Activated T-cell treated with anti-CD3 and anti-CD28 coated beads, Interleukin-2, amount 50 U/mL, for 4 hours (primary cell): ENCODE results near the gene MRPS35. TPM values are rescaled to one million over a fixed set of nuclear protein-coding genes. Genes with fewer than 3 reads are reported as not detected.

ENCODE experiments used
- ATAC-seq, 2 donors: fragments of 200-7000 bp; cut with Tn5 transposase; one replicate each; pipeline ENCODE4 v1.10.0; 2021
- DNase-seq: peaks from one replicate; pipeline ENCODE4 v3.0.0-alpha.2; 2020
- H3K27me3 Mint-ChIP-seq: one replicate; pipeline ENCODE4 v1.8.0; 2021; ENCODE audit warnings: low read depth, mixed read lengths
- H3K36me3 Mint-ChIP-seq: one replicate; pipeline ENCODE4 v1.8.0; 2022; ENCODE audit warnings: mixed read lengths; ENCODE audit not compliant: insufficient read depth
- H3K4me1 Mint-ChIP-seq: one replicate; pipeline ENCODE4 v1.8.0; 2021; ENCODE audit warnings: low read depth, mixed read lengths
- H3K4me3 Mint-ChIP-seq: one replicate; pipeline ENCODE4 v1.8.0; 2021; ENCODE audit warnings: mild to moderate bottlenecking, moderate library complexity, mixed read lengths
- H3K9me3 Mint-ChIP-seq: one replicate; pipeline ENCODE4 v1.8.0; 2021; ENCODE audit warnings: mixed read lengths
- total RNA-seq, 3 donors: library from RNA; stranded (reverse); gene quantifications; one replicate each; pipeline ENCODE4 v1.2.1, GENCODE V29; 2021

Gene MRPS35
- total RNA-seq, 3 donors from 2014 or later, result 75.2 to 79.6 (median 79.1) TPM

DNA sequence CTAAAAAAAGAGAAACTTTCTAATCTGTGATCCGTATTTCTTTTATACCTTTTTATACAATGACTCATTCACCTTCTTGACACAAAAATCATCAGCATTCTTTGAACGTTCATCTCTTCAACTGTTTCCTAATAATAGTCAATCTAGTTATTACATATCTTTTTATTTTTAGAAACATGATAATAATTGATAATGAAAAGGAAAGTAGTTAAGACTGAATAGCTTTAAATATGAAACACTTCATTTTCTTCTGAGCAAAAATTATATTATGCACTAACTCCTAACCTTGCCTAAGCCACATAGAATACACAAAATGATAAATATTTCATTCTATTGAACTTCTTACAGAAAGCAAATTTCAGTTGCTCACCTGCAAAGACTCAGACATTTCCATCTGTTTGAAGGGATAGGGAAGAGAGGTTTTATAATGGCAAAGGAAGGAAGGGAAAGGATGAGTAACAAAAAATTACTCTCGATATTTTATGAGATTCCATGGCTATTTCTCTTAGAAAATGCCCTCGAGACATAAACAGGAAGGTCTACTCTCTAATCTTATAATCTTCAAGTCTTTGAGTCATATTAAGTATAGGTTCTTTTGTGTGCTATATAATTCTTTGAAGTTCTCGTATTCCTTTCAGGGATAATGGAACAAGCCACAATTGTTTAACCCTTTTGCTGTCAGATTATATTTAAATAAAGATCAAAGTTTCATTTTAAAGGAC lies 61.9 kb downstream of the MRPS35 start:
- Mint-ChIP-seq H3K4me3 (no peak overlapping the region), H3K9me3 (no peaks in the 10 kb centered on the region), H3K36me3 (no peaks in the 10 kb centered on the region), H3K27me3 (no peaks in the 10 kb centered on the region), H3K4me1 (peaks cover 6% of the 10 kb centered on the region)
- ATAC-seq, result no peak
- DNase-seq, result no peak

DNA sequence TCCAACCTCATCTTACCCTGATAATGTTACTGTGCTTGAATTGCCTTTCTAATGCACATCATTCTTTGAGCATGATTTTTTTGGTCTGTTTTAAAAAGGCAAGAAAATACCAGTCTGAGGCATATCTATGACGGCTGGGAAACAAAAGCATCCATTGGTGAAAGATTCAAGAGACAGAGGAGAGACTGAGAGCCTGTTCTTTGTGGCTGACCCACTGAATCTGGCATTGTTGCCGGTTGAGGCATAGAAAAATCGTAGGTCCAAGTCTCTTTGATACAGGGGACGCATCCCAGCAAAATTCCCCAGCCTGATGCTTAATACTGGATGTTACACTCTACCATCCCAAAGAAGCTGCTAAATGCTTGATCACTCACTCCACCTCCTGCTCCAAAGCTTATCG lies 66.5 kb downstream of the MRPS35 start:
- no peak overlapping the region for H3K4me3 Mint-ChIP-seq
- H3K4me1 Mint-ChIP-seq, result peaks cover 18% of the 10 kb centered on the region
- DNase-seq (no peak), ATAC-seq (no peak)
- peaks cover 6% of the 10 kb centered on the region for H3K36me3 Mint-ChIP-seq
- no peaks in the 10 kb centered on the region for H3K9me3 Mint-ChIP-seq
- H3K27me3 Mint-ChIP-seq, result no peaks in the 10 kb centered on the region

DNA sequence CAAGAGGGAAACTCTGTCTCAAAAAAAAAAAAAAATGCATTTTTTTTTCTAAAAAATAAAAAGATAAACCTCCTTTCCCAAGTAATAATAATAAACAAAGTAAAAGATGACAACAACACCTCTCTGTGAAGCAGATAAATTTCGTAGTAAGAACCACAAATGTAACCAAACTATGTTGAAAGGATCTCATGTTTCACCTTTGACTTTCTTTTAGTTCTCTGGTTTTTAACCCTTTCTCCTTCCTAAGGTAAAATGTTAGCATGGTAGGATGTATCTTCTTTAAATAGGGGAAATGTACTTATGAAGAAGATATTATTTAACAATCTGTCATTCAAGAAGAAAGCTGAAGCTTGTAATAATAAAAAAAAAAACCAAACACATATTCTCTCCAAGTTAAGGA lies 67.6 kb downstream of the MRPS35 start:
- no peaks in the 10 kb centered on the region for H3K9me3 Mint-ChIP-seq
- no peaks in the 10 kb centered on the region for H3K27me3 Mint-ChIP-seq
- no peak for DNase-seq
- H3K4me1 Mint-ChIP-seq, result peaks cover 23% of the 10 kb centered on the region
- H3K36me3 Mint-ChIP-seq, result peaks cover 10% of the 10 kb centered on the region
- no peak for ATAC-seq
- H3K4me3 Mint-ChIP-seq, result peak overlapping the region; percentile 47

DNA sequence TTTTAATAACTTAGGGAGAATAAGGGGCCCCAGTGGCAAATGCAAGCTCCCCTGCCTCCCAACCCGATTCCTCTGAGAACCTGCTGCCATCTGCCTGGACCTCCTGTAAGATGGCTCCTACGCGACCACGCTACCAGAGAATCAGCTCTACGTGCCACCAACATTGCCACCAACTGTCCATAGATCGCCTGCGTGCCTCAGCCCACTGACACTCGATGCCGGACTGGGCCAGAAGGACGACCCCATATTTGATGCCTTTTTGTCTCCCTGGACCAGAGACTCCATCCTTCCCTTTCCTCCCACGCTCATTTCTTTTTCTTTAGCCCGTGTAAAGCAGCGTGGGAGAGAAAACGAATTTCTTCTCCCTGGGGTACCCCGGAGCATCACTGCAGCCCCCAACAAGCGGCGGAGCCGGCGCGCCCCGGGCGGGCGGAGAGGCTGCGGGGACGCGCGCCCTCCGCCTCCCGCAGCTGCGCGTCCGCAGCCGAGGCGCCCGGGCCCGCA lies 68.8 kb downstream of the MRPS35 start:
- DNase-seq (no peak), ATAC-seq (peak; percentile 47 to 52)
- no peaks in the 10 kb centered on the region for H3K27me3 Mint-ChIP-seq
- peak overlapping the region; percentile 81 for H3K4me3 Mint-ChIP-seq
- H3K36me3 Mint-ChIP-seq, result peaks cover 11% of the 10 kb centered on the region
- no peaks in the 10 kb centered on the region for H3K9me3 Mint-ChIP-seq
- H3K4me1 Mint-ChIP-seq, result peaks cover 28% of the 10 kb centered on the region

DNA sequence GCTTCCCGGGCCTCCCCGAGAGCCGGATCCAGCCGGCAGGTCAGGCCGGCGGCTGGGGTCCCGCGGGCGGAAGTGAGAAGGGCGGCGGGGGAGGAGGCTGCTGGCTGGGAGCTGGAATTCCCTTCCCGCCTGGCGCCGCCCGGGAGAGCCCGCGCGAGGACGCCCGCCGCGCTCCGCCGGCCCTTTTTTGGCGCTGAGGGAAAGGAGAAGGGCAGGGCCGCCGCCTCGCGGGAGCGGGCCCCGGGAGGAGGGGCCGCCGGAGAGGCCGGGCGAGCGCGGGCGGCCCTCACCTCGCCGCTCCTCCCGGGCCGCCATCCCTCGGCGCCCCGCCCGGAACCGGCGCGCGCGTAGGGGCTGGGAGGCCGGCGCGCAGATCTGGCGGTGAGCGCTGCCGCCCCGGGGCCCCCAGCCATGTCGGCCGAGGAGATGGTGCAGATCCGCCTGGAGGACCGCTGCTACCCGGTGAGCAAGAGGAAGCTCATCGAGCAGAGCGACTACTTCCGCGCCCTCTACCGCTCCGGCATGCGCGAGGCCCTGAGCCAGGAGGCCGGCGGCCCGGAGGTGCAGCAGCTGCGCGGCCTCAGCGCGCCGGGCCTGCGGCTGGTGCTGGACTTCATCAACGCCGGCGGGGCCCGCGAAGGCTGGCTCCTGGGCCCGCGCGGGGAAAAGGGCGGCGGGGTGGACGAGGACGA lies 69.4 kb downstream of the MRPS35 start, which contains the start of the genes KLHL42 and MANSC4:
Gene KLHL42, plus strand, starts transcription at position 314 of the 692 bp plus-strand sequence. Its CDS starts 98 bp downstream, at position 412.
Gene MANSC4, minus strand, starts transcription at position 317 of the 692 bp plus-strand sequence. CDS start 8,960 bp downstream, outside the sequence.
- ATAC-seq, result peak; percentile 87 to 88

GRCh38 chr12:27780612-27781408 lies 70.2 kb downstream of the MRPS35 start:
- Mint-ChIP-seq H3K4me3 (peak overlapping the region; percentile 82), H3K27me3 (no peaks in the 10 kb centered on the region), H3K36me3 (peaks cover 14% of the 10 kb centered on the region), H3K4me1 (peaks cover 37% of the 10 kb centered on the region), H3K9me3 (no peaks in the 10 kb centered on the region)
- ATAC-seq (peak; percentile 44), DNase-seq (peak; percentile 13)

More for the DNA sequence above, 69.4 kb downstream of the MRPS35 start, which contains the start of the genes KLHL42 and MANSC4:
- H3K27me3 Mint-ChIP-seq, result no peaks in the 10 kb centered on the region
- peak; percentile 59 for DNase-seq
- peaks cover 11% of the 10 kb centered on the region for H3K36me3 Mint-ChIP-seq
- peaks cover 33% of the 10 kb centered on the region for H3K4me1 Mint-ChIP-seq
- peak within 1 kb of the TSS; percentile 82 for H3K4me3 Mint-ChIP-seq
- no peaks in the 10 kb centered on the region for H3K9me3 Mint-ChIP-seq

GRCh38 chr12:27781680-27782079 lies 71.0 kb downstream of the MRPS35 start:
- ATAC-seq, result no peak
- DNase-seq, result no peak
- no peaks in the 10 kb centered on the region for H3K27me3 Mint-ChIP-seq
- no peaks in the 10 kb centered on the region for H3K9me3 Mint-ChIP-seq
- H3K4me1 Mint-ChIP-seq, result peaks cover 43% of the 10 kb centered on the region
- H3K4me3 Mint-ChIP-seq, result peak overlapping the region; percentile 82
- peaks cover 14% of the 10 kb centered on the region for H3K36me3 Mint-ChIP-seq

- Mint-ChIP-seq H3K4me1 (peaks cover 46% of the 10 kb centered on the region), H3K36me3 (peaks cover 14% of the 10 kb centered on the region), H3K27me3 (no peaks in the 10 kb centered on the region), H3K9me3 (no peaks in the 10 kb centered on the region), H3K4me3 (peak overlapping the region; percentile 82)
- no peak for ATAC-seq
- DNase-seq, result no peak
Measured at GRCh38 chr12:27782481-27782880, 71.8 kb downstream of the MRPS35 start.

GRCh38 chr12:27785882-27786570 lies 75.4 kb downstream of the MRPS35 start:
- peaks cover 51% of the 10 kb centered on the region for H3K4me1 Mint-ChIP-seq
- DNase-seq, result no peak
- peaks cover 22% of the 10 kb centered on the region for H3K36me3 Mint-ChIP-seq
- no peak for ATAC-seq
- no peaks in the 10 kb centered on the region for H3K9me3 Mint-ChIP-seq
- no peaks in the 10 kb centered on the region for H3K27me3 Mint-ChIP-seq
- no peak overlapping the region for H3K4me3 Mint-ChIP-seq

GRCh38 chr12:27787559-27787958 lies 76.9 kb downstream of the MRPS35 start:
- DNase-seq (no peak), ATAC-seq (no peak)
- Mint-ChIP-seq H3K27me3 (no peaks in the 10 kb centered on the region), H3K4me1 (peaks cover 36% of the 10 kb centered on the region), H3K36me3 (peaks cover 26% of the 10 kb centered on the region), H3K4me3 (no peak overlapping the region), H3K9me3 (no peaks in the 10 kb centered on the region)

DNA sequence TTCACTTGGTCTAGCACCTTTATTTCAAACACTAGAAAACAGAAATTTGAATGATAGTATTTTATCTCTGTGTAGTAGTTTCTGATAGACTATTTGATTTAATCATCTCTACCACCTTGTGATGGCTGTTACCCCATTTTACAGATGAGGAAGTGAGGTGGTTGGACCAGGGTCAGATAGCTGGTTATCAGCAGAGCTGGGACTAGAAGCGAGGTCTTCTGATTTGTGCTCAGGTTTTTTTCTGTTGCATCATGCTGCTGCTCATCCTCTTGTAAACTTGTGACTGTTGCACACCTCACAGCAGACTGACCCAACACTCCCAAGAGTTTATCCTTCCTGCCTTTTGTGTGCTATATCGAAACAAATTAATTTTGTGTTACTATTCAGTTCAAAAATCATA lies 79.5 kb downstream of the MRPS35 start:
- no peak for DNase-seq
- H3K4me3 Mint-ChIP-seq, result no peak overlapping the region
- peaks cover 30% of the 10 kb centered on the region for H3K36me3 Mint-ChIP-seq
- no peaks in the 10 kb centered on the region for H3K27me3 Mint-ChIP-seq
- H3K9me3 Mint-ChIP-seq, result no peaks in the 10 kb centered on the region
- ATAC-seq, result no peak
- H3K4me1 Mint-ChIP-seq, result peaks cover 27% of the 10 kb centered on the region

DNA sequence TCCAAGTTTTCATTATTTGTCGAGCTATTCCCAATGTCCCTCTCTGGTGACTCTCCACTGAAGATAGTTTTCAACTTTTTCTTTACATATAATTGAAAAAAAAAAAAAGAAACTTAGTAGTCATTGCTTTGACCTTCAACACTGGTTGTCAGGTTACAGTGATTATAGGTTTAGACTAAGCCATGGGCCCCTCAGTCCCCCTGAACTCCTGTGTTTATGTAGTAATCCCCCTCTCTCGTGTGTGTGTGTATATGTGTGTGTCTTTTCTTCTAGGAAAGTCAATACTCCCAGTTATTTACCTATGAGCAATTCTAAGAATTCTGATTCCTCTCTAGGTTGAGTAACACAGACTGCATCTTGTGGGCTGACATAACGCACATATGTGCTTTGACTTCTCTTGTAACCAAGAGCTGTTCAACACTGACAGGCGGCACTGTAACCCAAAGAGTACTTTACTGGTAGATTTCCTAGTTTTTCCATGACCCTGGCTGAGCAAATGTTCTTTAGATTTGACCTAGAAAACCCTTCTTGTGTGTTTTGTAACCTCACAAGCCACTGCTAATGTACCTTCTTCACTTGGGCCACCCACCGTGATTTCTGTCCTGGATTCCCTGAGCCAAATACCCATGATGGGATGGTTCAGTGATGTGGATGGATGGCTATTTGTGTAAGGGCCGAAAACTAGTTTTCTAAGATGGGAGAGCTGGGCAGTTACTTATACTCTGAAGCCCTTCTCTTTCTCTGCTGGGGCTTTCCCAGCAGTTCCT lies 84.4 kb downstream of the MRPS35 start:
- Mint-ChIP-seq H3K27me3 (no peaks in the 10 kb centered on the region), H3K36me3 (peaks cover 46% of the 10 kb centered on the region), H3K4me1 (peaks cover 7% of the 10 kb centered on the region), H3K4me3 (no peak overlapping the region), H3K9me3 (no peaks in the 10 kb centered on the region)
- DNase-seq (no peak), ATAC-seq (no peak)

- DNase-seq (no peak), ATAC-seq (no peak)
- H3K4me1 Mint-ChIP-seq, result peaks cover 17% of the 10 kb centered on the region
- H3K27me3 Mint-ChIP-seq, result no peaks in the 10 kb centered on the region
- H3K4me3 Mint-ChIP-seq, result no peak overlapping the region
- peaks cover 46% of the 10 kb centered on the region for H3K36me3 Mint-ChIP-seq
- H3K9me3 Mint-ChIP-seq, result no peaks in the 10 kb centered on the region
Measured at GRCh38 chr12:27796128-27796527, 85.5 kb downstream of the MRPS35 start.
